ENCODE data around the gene HYPK.
A peak's percentile ranks its signal among the peaks of the same experiment; 100 is the strongest.
"Not testable (repeated sequence)": the region's sequence is repeated elsewhere in the genome, so short reads cannot be mapped to it uniquely, and the experiment has no call there.

Gene HYPK

GRCh38 chr15:43795197-43795596 lies 5.2 kb upstream of the HYPK start:
- H3K4me3 ChIP-seq (ENCODE audit: low read depth, low read length), result no peak overlapping the region

- H3K4me3 ChIP-seq (ENCODE audit: low read depth, low read length), result no peak overlapping the region
These were observed 4.4 kb upstream of the HYPK start for GRCh38 chr15:43795997-43796396.

DNA sequence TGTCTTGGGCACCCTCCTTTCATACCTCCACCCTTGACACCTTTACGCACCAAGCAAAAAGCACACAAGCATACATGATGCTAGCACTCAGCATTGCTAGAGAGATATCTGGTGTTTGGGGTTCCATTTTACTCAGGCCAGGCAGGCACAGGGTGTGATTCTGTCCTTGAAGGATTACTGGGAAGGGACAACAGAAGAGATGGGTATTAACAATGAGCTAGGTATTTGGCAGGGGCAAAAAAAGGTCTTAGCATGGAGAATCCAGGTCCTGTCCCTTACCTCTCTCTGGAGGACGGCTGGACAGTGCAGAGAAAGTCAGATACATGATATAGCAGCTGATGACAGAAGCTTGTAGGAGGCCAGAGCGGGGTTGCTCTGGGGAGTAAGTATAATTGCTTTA lies 3.8 kb upstream of the HYPK start:
- no peak overlapping the region for H3K4me3 ChIP-seq (ENCODE audit: low read depth, low read length)

DNA sequence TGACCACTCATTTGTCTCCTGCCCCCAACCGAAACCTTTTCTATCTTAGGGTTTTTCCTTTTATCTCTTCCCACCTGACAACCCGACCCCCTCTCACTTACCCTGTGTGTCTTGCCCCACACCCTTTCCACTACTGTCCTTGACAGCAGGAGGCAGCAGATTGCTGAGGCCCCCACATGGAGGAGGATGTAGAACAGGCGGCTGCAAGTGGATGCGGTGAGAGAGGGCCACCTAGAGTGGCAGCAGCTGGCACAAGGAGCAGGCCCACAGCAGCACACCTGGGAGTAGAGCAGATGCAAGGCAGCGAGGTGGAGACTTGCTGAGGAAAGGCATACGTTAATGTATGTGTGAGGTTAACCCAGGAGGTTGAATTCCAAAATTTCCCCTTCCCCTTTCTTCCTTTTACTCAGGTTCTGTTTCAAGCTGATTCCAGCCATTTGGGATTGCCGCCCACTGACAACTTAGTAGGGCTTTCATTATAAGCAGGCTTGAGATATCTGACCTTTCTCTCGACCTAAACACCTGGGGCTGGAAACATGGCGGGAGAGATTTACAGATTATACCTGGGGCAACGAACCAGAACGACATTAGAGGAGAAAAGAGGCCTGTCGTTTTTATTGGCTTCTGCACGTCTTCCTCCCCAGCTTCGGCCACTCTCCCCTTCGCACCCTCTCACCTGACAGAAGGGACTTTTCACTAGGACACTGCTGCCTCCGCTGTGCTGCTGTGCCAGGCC lies 1.0 kb upstream of the HYPK start:
- no peak overlapping the region for H3K4me3 ChIP-seq (ENCODE audit: low read depth, low read length)

GRCh38 chr15:43799945-43800285 lies 484 bp upstream of the HYPK start, which contains the start of gene SERINC4:
SERINC4 (minus strand) TSS chr15:43800220; CDS start chr15:43799986, 234 bp downstream.
- H3K4me3 ChIP-seq (ENCODE audit: low read depth, low read length), result peak within 1 kb of the TSS; percentile 99

GRCh38 chr15:43802676-43803075 lies 2.3 kb downstream of the HYPK start:
- H3K4me3 ChIP-seq (ENCODE audit: low read depth, low read length), result not testable (repeated sequence)

DNA sequence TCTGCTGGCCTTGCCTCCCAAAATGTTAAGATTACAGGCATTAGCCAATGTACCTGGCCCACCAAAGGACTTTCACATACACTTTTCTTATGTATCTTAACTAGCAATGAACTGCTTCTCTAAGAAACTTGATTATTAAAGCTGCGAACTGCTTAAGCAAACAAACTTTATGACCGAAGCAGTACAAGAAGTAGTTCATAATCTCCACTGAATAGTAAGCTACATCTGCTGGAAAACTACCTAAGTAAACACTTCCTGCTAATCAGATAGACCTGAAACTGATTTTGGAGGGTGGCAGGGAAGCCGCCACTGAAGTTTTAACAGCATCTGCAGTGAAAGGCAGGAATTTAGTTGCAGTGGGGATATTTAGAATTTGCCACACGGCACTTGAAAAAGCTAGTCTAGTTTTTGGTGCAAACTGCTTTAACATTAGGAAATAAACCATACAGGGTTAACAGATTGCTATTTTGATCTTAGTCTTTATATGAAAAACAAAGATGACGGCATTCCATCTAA lies 8.1 kb downstream of the HYPK start:
- no peak overlapping the region for H3K4me3 ChIP-seq (ENCODE audit: low read depth, low read length)

DNA sequence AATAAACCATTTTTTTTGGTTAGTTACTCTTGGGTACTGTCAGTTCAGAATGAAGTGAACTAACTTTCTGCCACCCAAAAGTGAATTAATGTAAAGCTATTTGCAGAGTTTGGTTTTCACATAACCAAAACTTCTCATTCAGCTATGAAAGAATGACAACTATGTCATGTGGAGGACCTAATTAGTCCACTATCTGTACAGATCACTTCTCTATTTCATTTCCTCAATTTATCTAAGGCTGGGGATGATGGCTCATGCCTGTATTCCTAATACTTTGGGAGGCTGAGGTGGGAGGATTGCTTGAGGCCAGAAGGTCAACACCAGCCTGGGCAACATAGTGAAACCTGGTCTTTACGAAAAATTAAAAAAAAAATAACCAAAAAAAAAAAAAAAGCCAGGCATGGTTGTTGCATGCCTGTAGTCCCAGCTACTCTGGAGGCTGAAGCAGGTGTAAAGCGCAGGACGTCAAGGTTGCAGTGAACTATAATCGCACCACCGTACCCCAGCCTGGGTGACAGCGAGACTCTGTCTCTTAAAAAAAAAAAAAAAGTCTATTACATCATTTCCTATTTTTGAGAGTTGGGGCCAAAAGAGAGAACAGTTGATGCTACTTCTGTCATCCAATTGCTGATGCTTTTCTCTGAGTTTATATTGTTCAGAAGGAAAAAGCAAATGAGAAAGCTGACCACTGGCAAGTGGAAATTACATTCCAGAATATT lies 8.7 kb downstream of the HYPK start:
- H3K4me3 ChIP-seq (ENCODE audit: low read depth, low read length), result no peak overlapping the region

GRCh38 chr15:43815064-43815463 lies 14.7 kb downstream of the HYPK start:
- not testable (repeated sequence) for H3K4me3 ChIP-seq (ENCODE audit: low read depth, low read length)

DNA sequence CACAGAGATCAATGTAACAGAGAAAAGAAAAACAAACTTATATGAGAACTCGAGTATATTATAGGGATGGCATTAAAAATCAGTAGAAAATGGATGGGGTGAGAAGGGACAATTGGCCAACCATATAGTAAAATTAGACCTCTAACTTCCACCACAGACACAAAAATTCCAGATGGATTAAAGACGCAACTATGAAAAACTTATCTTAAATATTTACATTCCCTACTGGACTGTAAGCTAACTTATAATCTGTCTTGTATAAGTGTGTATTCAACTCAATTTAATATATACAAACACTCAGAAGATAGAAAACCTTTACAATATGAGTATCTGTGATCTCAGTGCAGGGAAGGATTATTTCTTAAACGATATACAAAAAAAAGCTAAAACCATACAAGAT lies 21.1 kb downstream of the HYPK start:
- H3K4me3 ChIP-seq (ENCODE audit: low read depth, low read length), result no peak overlapping the region

GRCh38 chr15:43824302-43825246 lies 24.2 kb downstream of the HYPK start, which contains the start of gene MFAP1:
MFAP1 (minus strand) TSS chr15:43824690; CDS start chr15:43824569, 121 bp downstream.
- H3K4me3 ChIP-seq (ENCODE audit: low read depth, low read length), result peak within 1 kb of the TSS; percentile 86

DNA sequence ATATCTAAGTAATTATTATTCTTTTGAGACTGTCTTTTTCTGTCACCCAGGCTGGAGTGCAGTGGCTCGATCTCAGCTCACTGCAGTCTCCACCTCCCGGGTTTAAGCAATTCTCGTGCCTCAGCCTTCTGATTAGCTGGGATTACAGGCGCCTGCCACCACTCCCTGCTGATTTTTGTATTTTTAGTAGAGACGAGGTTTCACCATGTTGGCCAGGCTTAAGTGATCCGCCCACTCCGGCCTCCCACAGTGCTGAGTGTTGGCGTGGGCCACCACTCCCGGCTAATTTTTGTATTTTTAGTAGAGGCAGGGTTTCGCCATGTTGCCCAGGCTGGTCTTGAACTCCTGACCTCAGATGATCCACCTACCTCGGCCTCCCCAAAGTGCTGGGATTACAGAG lies 24.9 kb downstream of the HYPK start:
- H3K4me3 ChIP-seq (ENCODE audit: low read depth, low read length), result not testable (repeated sequence)

- H3K4me3 ChIP-seq (ENCODE audit: low read depth, low read length), result no peak overlapping the region
These were observed 25.7 kb downstream of the HYPK start for GRCh38 chr15:43826029-43826507.

GRCh38 chr15:43826508-43827341 lies 26.3 kb downstream of the HYPK start, which contains the start of gene WDR76:
WDR76 (plus strand) TSS chr15:43827002; CDS start chr15:43827033, 31 bp downstream.
- H3K4me3 ChIP-seq (ENCODE audit: low read depth, low read length), result peak within 1 kb of the TSS; percentile 45

DNA sequence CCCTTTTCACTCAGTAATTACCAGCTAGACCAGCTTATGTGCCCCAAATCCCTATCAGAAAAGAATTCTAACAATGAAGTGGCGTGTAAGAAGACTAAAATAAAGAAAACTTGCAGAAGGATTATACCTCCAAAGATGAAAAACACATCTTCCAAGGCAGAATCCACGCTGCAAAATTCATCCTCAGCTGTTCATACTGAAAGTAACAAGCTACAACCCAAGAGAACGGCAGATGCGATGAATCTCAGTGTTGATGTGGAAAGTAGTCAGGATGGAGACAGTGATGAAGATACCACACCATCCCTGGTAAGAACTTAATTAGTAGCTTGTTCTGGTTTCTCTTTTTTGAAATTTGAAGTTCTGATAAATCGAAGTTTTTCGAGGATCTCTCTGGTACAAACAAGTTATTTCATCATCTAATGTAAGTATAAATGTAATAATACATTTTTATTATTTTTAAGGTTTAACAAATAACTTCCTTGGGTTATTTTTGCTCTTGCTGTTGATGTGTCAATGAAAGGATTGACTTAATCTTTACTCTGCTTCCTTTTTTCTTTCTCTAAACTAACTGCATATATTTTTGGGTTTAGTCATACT lies 27.8 kb downstream of the HYPK start:
- no peak overlapping the region for H3K4me3 ChIP-seq (ENCODE audit: low read depth, low read length)

DNA sequence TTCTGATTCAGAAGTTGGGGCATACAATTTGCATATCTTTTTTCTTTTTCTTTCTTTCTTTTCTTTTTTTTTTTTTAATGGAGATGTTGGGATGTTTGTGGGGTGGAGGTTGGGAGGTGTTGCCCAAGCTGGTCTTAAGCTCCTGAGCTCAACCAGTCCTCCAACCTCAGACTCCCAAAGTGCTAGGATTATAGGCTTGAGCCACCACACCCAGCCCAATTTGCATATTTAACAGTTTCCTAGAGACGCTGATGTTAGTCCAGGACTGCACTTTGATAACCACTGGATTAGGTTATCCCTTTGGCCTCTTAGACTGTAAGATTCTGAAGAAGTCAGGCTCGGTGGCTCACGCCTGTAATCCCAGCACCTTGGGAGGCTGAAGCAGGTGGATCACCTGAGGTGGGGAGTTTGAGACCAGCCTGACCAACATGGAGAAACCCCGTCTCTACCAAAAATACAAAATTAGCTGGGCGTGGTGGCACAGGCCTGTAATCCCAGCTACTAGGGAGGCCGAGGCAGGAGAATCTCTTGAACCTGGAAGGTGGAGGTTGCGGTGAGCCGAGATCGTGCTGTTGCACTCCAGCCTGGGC lies 29.6 kb downstream of the HYPK start:
- not testable (repeated sequence) for H3K4me3 ChIP-seq (ENCODE audit: low read depth, low read length)

DNA sequence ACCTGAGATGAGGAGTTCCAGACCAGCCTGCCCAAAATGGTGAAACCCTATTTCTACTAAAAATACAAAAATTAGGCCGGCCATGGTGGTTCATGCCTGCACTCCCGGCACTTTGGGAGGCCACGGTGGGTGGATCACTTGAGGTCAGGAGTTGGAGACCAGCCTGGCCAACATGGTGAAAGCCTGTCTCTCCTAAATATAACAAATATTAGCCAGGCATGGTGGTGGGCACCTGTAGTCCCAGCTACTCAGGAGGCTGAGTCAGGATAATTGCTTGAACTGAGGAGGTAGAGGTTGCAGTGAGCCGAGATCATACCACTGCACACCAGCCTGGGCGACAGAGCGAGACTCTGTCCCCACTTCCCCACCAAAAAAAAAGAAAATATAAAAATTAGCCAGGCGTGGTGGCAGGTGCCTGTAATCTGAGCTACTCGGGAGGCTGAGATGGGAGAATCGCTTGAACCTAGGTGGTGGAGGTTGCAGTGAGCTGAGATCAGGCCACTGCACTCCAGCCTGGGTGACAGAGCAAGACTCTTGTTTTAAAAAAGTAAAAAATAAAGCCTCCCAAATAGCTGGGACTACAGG lies 30.4 kb downstream of the HYPK start:
- H3K4me3 ChIP-seq (ENCODE audit: low read depth, low read length), result not testable (repeated sequence)

DNA sequence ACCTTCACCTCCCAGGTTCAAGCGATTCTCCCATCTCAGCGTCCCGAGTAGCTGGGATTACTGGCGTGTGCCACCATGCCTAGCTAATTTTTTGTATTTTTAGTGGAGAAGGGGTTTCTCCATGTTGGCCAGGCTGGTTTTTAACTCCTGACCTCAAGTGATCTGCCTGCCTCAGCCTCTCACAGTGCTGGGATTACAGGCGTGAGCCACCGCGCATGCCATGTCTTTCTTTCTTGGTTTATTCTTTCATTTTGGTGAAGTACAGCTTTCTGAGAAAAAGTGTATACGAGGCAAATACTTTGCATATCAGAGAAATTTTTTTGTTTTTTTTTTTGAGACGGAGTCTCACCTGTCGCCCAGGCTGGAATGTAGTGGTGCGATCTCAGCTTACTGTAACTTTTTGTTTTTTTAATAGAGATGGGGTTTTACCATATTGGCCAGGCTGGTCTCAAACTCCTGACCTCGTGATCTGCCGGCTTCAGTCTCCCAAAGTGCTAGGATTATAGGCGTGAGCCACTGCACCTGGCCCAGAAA lies 31.2 kb downstream of the HYPK start:
- H3K4me3 ChIP-seq (ENCODE audit: low read depth, low read length), result not testable (repeated sequence)

DNA sequence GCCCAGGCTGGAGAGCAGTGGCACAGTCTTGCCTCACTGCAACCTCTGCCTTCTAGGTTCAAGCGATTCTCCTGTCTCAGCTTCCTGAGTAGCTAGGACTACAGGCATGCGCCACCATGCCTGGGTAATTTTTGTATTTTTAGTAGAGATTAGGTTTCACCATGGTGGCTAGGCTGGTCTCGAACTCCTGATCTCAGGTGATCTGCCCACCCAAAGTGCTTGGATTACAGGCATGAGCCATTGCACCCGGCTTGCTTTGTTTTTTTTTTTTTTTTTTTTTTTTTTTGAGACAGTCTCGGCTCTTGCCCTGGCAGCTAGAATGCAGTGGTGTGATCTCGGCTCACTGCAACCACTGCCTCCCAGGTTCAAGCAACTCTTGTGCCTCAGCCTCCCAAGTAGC lies 32.1 kb downstream of the HYPK start:
- not testable (repeated sequence) for H3K4me3 ChIP-seq (ENCODE audit: low read depth, low read length)
